Rectal smooth muscle tissue (tissue), 1 donor: ENCODE measurements around the gene RTKN.
A peak's percentile ranks its signal among the peaks of the same experiment; 100 is the strongest.

Experiments
- H3K27ac ChIP-seq: one replicate; pipeline ENCODE4 v1.7.0; 2013; ENCODE audit warnings: low read depth, low read length, inconsistent platforms
- H3K27me3 ChIP-seq: one replicate; pipeline ENCODE4 v1.7.0; 2013; ENCODE audit warnings: low read length; ENCODE audit not compliant: control insufficient read depth, insufficient read depth
- H3K36me3 ChIP-seq: one replicate; pipeline ENCODE4 v1.7.0; 2013; ENCODE audit warnings: low read length; ENCODE audit not compliant: control insufficient read depth, insufficient read depth
- H3K4me1 ChIP-seq: one replicate; pipeline ENCODE4 v1.7.0; 2013; ENCODE audit warnings: low read length; ENCODE audit not compliant: control insufficient read depth, insufficient read depth
- H3K4me3 ChIP-seq: one replicate; pipeline ENCODE4 v1.7.0; 2013; ENCODE audit warnings: low read length
- H3K9ac ChIP-seq: one replicate; pipeline ENCODE4 v1.7.0; 2013; ENCODE audit warnings: low read length

RTKN gene

DNA sequence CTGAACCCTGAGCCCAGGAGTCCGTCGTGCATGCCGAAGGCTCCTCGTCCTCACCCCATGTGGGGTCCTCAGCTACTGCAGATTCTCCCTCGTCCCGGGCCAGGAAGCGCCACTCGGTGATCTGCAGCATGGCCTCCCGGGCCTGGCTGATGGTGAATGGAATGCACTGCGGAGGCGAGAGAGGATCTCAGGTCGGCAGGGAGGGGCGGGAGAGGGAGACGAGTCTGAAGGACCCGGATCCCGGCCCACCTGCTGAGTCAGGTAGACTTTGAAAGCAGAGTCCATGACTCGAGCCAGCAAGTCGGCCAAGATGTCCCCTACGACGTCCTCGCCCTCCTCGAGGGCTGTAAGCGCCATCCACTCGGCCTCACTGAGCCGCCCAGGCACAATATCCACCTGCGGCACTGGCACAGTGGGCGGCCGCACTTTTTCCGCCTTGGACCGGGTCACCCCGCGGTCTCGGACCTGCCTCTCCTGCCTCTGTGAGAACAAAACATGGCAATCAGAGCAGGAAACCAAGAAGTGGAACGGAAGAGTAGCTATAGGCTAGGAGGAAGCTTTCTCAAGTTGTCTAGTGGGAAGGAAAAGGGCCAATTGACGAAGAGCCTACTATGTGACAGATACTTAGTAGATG, 25.9 kb downstream of the RTKN start:
- H3K27me3 ChIP-seq: no peaks in the 10 kb centered on the region
- H3K27ac ChIP-seq: no peak overlapping the region
- H3K4me3 ChIP-seq: peak overlapping the region; percentile 70
- no peaks in the 10 kb centered on the region for H3K36me3 ChIP-seq
- H3K4me1 ChIP-seq: peaks cover 4% of the 10 kb centered on the region
- no peak overlapping the region for H3K9ac ChIP-seq

DNA sequence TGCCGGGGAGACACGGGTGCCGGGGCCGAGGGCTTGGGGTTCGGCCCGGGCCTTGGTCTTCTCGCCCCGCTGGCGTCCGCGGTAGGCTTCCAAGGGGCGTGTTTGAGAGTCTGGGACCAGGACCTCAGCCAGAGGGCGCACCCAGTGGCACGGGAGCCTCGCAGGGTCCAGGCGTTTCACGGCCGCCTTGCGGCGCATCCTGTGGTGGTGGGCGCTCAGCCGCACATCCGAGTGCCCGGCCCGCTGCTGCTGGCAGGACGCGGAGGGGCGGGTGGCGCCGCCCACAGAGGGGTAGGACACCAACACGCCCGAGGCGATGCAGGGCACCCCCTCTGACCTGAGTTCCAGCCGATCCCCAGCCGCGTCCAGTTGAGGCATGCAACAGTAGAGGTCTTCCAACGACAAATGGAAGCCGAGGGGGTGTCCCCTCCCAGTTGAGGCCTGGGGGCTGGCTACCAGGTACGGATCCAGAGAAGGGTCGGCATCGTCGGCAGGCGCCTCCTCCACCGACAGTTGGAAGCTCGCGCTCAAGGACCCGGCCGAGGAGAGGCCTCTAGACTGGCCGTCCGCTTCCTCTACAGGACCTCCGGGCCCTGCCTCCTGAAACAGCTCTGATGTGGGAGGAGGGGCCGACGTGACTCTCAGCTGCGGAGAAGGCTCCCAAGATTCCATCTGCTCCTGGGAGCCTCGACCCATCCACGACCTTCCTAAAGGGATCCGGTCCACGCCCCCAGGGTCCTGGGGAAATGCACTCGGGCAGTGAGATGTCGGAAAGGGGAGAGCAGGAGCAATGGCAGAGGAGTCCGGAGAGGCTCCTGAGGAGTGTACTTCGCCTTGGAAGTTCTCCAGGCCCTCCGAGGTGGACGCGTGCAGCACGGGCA, 26.6 kb downstream of the RTKN start:
- no peaks in the 10 kb centered on the region for H3K27me3 ChIP-seq
- no peak overlapping the region for H3K27ac ChIP-seq
- H3K4me3 ChIP-seq: peak overlapping the region; percentile 70
- H3K9ac ChIP-seq: peak overlapping the region; percentile 8
- H3K36me3 ChIP-seq: no peaks in the 10 kb centered on the region
- H3K4me1 ChIP-seq: peaks cover 4% of the 10 kb centered on the region

DNA sequence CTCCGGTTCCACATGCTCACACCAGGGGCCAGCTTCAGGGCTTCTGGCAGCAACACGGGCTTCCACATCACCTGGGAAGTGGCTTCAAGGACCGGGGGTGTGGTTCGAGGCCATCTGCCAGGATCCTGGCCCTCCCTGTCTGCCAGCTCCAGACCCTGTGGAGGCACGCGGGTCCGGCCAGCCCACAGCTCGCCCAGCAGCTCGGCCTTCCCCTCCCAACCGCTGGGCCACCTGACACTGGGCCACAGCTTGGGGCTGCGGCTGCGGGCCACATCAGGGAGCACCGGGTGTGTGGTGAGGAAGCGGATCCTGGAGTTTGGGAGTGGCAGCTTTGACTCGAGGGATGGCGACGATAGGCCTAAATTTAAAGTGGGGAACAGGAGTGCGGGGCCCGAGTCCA, 27.3 kb downstream of the RTKN start:
- H3K4me3 ChIP-seq: peak overlapping the region; percentile 70
- peaks cover 4% of the 10 kb centered on the region for H3K4me1 ChIP-seq
- no peaks in the 10 kb centered on the region for H3K27me3 ChIP-seq
- no peak overlapping the region for H3K27ac ChIP-seq
- no peak overlapping the region for H3K9ac ChIP-seq
- H3K36me3 ChIP-seq: no peaks in the 10 kb centered on the region

DNA sequence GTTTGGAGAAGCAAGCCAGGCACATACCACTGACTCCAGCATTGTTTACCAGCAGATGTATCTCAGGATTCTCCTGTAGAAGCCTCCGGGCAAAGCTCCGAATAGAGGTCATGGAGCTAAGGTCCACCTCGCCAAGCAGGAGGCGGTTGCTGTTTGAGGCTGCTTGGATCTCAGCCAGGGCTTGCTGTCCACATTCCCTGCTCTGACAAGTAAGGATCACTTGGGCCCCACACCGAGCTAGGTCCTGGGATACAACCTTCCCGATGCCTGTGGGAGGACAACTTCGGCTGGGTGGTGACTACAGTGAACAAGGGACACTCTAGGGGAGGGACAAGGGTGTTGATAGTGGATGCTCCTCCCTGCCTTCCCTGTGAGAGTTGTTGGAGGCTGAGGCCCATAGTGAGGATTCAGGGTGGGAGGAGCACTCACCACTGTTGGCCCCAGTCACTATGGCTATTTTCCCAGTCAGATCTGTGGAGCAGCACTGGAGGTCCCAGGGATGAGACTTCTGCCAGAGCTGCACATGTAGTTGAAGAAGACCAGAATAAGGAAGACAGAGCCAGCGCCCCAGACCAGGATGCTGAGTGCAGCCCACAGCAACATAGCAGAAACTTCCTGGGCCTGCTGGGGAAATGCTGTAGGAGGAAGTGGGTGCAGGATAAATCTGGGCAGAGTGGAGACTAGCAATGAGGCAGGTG, 28.6 kb downstream of the RTKN start:
- Histone ChIP-seq H3K4me1 (peaks cover 4% of the 10 kb centered on the region), H3K9ac (no peak overlapping the region), H3K4me3 (no peak overlapping the region), H3K27ac (no peak overlapping the region), H3K36me3 (no peaks in the 10 kb centered on the region), H3K27me3 (no peaks in the 10 kb centered on the region)

DNA sequence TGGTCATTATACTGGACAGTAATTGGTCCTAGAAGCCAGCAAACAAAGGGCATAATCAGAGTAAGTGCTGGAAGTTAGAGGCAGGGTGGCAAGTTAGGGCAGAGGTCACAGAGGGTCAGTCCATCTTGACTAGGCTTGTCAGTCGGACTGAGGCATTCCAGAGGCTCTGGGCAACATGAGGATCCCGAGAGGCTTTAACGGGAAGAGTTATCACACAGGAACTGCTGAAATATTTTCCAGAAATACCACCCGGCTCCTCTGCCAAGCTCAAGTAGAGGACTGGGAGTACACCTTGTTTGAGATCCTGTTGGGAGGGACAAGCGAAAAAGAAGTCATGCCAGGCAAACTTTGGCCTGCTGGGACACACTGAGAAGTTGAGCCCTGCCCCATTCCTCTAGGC, 34.1 kb downstream of the RTKN start:
- Histone ChIP-seq H3K36me3 (no peaks in the 10 kb centered on the region), H3K4me1 (no peaks in the 10 kb centered on the region), H3K27me3 (no peaks in the 10 kb centered on the region), H3K9ac (no peak overlapping the region), H3K4me3 (no peak overlapping the region), H3K27ac (no peak overlapping the region)

GRCh38 chr2:74406035-74406434, 35.7 kb downstream of the RTKN start:
- Histone ChIP-seq H3K4me3 (no peak overlapping the region), H3K9ac (no peak overlapping the region), H3K27me3 (no peaks in the 10 kb centered on the region), H3K4me1 (no peaks in the 10 kb centered on the region), H3K27ac (no peak overlapping the region), H3K36me3 (no peaks in the 10 kb centered on the region)

GRCh38 chr2:74401891-74402290, 39.8 kb downstream of the RTKN start:
- Histone ChIP-seq H3K27ac (no peak overlapping the region), H3K9ac (no peak overlapping the region), H3K27me3 (no peaks in the 10 kb centered on the region), H3K4me1 (no peaks in the 10 kb centered on the region), H3K4me3 (no peak overlapping the region), H3K36me3 (no peaks in the 10 kb centered on the region)

GRCh38 chr2:74399785-74400184, 42.0 kb downstream of the RTKN start:
- no peaks in the 10 kb centered on the region for H3K27me3 ChIP-seq
- H3K36me3 ChIP-seq: no peaks in the 10 kb centered on the region
- H3K4me1 ChIP-seq: no peaks in the 10 kb centered on the region
- H3K9ac ChIP-seq: no peak overlapping the region
- H3K27ac ChIP-seq: no peak overlapping the region
- H3K4me3 ChIP-seq: no peak overlapping the region

- no peaks in the 10 kb centered on the region for H3K4me1 ChIP-seq
- no peak overlapping the region for H3K9ac ChIP-seq
- no peak overlapping the region for H3K4me3 ChIP-seq
- H3K27me3 ChIP-seq: no peaks in the 10 kb centered on the region
- H3K36me3 ChIP-seq: no peaks in the 10 kb centered on the region
- no peak overlapping the region for H3K27ac ChIP-seq
Measured at GRCh38 chr2:74396149-74396548, 45.6 kb downstream of the RTKN start.

GRCh38 chr2:74393525-74393924, 48.2 kb downstream of the RTKN start:
- Histone ChIP-seq H3K4me3 (no peak overlapping the region), H3K9ac (no peak overlapping the region), H3K4me1 (peaks cover 7% of the 10 kb centered on the region), H3K27ac (no peak overlapping the region), H3K36me3 (no peaks in the 10 kb centered on the region), H3K27me3 (no peaks in the 10 kb centered on the region)

DNA sequence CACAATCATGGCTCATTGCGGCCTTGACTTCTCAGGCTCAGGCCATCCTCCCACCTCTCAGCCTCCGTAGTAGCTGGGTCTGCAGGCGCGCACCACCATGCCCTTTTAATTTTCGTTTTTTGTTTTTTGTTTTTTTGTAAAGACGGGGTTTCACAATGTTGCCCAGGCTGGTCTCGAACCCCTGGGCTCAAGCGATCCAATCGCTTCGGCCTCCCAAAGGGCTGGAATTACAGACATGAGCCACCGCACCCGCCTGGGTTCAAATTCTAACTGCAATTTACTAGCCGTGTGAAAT, 49.3 kb downstream of the RTKN start:
- H3K9ac ChIP-seq: no peak overlapping the region

DNA sequence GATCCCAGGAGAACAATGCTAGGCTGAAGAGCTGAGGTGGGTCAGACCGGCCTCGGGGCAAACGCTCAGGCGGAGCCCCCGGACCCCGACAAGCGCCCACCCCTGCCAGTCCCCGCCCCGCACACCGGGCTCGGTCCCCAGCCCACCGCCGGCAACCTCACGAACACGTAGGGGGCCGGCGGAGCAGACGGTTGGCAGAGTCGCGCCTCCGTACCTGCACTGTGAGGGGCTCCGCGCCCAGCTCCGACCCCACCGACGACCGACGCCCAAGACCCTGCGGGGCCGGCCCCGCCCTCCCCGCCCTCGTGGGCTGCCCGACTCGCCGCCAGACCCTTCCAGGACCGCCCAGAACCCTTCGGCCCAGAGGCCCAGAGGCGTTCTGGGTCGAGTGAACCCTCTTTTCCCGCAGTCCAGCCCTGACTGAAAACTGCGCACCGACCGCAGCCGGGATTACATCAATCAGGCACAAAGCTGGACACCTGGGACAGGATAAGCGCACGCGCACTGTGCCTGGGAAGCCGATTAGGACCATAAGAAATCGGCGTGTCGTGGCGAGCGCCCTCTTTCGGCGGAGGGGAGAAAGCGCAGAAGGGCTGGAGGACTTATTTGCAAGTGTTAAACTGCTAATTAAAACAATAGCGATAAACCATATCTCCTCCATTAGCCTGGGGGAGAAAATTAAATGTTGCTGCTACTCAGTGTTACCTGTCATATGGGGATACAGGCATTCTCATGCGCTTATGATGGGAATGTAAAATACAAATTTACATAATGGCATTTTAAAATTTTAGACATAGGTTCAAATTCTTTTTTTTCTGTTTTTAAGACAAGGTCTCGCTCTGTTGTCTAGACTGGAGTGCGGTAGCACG, 49.9 kb downstream of the RTKN start:
- no peaks in the 10 kb centered on the region for H3K36me3 ChIP-seq
- peak overlapping the region; percentile 67 for H3K4me3 ChIP-seq
- no peaks in the 10 kb centered on the region for H3K27me3 ChIP-seq
- peak overlapping the region; percentile 39 for H3K9ac ChIP-seq
- H3K4me1 ChIP-seq: peaks cover 7% of the 10 kb centered on the region
- H3K27ac ChIP-seq: peak overlapping the region; percentile 96

More for the DNA sequence above, 49.3 kb downstream of the RTKN start:
- Histone ChIP-seq H3K27me3 (no peaks in the 10 kb centered on the region), H3K27ac (no peak overlapping the region), H3K4me1 (peaks cover 7% of the 10 kb centered on the region), H3K4me3 (peak overlapping the region; percentile 67), H3K36me3 (no peaks in the 10 kb centered on the region)
